BJ (cell line): Measurements from ENCODE around the gene MT1M. TPM values are rescaled to one million over a fixed set of nuclear protein-coding genes. Genes with fewer than 3 reads are reported as not detected.

Experiments
- CTCF ChIA-PET: fragments of 350-600 bp; formaldehyde crosslinking; extraction: SDS; loops from one replicate; lab custom pipeline; 2021; ENCODE audit warnings: antibody characterized with exemption, inconsistent platforms; lab: Yijun Ruan, JAX
- POLR2A ChIA-PET: fragments of 300-600 bp; sonication (Branson Sonifier 250); formaldehyde crosslinking; extraction: SDS; loops from one replicate; lab custom pipeline; 2021; ENCODE audit warnings: antibody characterized with exemption; lab: Charles Lee
- DNase-seq: peaks from one replicate; pipeline ENCODE4 v3.0.0-alpha.2; 2011; ENCODE audit warnings: low read depth
- H3K27me3 ChIP-seq: 2 replicates; pipeline ENCODE4 v1.6.0; 2011; ENCODE audit warnings: low read length; ENCODE audit not compliant: control insufficient read depth, insufficient read depth
- H3K36me3 ChIP-seq: 2 replicates; pipeline ENCODE4 v1.5.1; 2011; ENCODE audit warnings: low read length; ENCODE audit not compliant: control insufficient read depth, insufficient read depth
- H3K4me3 ChIP-seq: 2 replicates; pipeline ENCODE4 v1.5.1; 2011; ENCODE audit warnings: low read depth, mild to moderate bottlenecking, control low read depth, low read length
- CTCF ChIP-seq: IDR thresholded peaks from 2 replicates; pipeline ENCODE4 v1.5.1; 2011; ENCODE audit warnings: low read depth, mild to moderate bottlenecking, control low read depth, inconsistent platforms, low read length, moderate library complexity; ENCODE audit not compliant: insufficient read depth
- polyA plus RNA-seq: library from polyadenylated mRNA; depleted of rRNA; stranded (reverse); fragments of >200 nt; gene quantifications from 2 replicates; pipeline ENCODE4 v1.2.3, GENCODE V29; 2011

Gene MT1M
- polyA plus RNA-seq, 1 experiment: 0.94 TPM

- no peak overlapping the region for H3K4me3 ChIP-seq
- peaks cover 38% of the 10 kb centered on the region for H3K27me3 ChIP-seq
- TF ChIP-seq CTCF: no peak
- CTCF ChIA-PET: interaction anchor here (0.9 to 2.9 kb wide), 2 partner anchors 9 to 55 kb away, joined by 3 to 8 read pairs; no protein-coding TSS in a partner anchor
- no peaks in the 10 kb centered on the region for H3K36me3 ChIP-seq
- POLR2A ChIA-PET: no interaction called here
- DNase-seq: no peak
Observed at GRCh38 chr16:56632848-56633365, 448 bp downstream of the MT1M start.

GRCh38 chr16:56633535-56633934, 1.1 kb downstream of the MT1M start:
- no peak for DNase-seq
- TF ChIP-seq CTCF: no peak
- ChIA-PET CTCF (interaction anchor here (0.5 to 1.3 kb wide), 2 partner anchors 69 to 95 kb away, joined by 3 to 5 read pairs; no protein-coding TSS in a partner anchor), POLR2A (no interaction called here)
- Histone ChIP-seq H3K4me3 (no peak overlapping the region), H3K36me3 (no peaks in the 10 kb centered on the region), H3K27me3 (peaks cover 41% of the 10 kb centered on the region)

- CTCF ChIA-PET: interaction anchor here (1.3 kb wide), 1 partner anchor 67 kb away, joined by 5 read pairs; no protein-coding TSS in a partner anchor
- H3K4me3 ChIP-seq: no peak overlapping the region
- H3K27me3 ChIP-seq: peaks cover 41% of the 10 kb centered on the region
- H3K36me3 ChIP-seq: no peaks in the 10 kb centered on the region
- no peak for DNase-seq
- POLR2A ChIA-PET: no interaction called here
- TF ChIP-seq CTCF: no peak
Observed at GRCh38 chr16:56634715-56635440, 2.4 kb downstream of the MT1M start.

GRCh38 chr16:56635441-56635967, 3.0 kb downstream of the MT1M start:
- CTCF ChIA-PET: no interaction called here
- Histone ChIP-seq H3K4me3 (no peak overlapping the region), H3K27me3 (peaks cover 41% of the 10 kb centered on the region), H3K36me3 (no peaks in the 10 kb centered on the region)
- POLR2A ChIA-PET: no interaction called here
- TF ChIP-seq CTCF: no peak
- no peak for DNase-seq

- CTCF ChIA-PET: no interaction called here
- H3K36me3 ChIP-seq: no peaks in the 10 kb centered on the region
Observed at GRCh38 chr16:56636616-56637413, 4.4 kb downstream of the MT1M start.

More at GRCh38 chr16:56636616-56637413, 4.4 kb downstream of the MT1M start:
- POLR2A ChIA-PET: no interaction called here
- no peak for TF ChIP-seq CTCF
- no peak for DNase-seq
- Histone ChIP-seq H3K4me3 (no peak overlapping the region), H3K27me3 (peaks cover 41% of the 10 kb centered on the region)
